ENCODE results near the gene SBF2.
A peak's percentile ranks its signal among the peaks of the same experiment; 100 is the strongest.

The SBF2 gene

DNA sequence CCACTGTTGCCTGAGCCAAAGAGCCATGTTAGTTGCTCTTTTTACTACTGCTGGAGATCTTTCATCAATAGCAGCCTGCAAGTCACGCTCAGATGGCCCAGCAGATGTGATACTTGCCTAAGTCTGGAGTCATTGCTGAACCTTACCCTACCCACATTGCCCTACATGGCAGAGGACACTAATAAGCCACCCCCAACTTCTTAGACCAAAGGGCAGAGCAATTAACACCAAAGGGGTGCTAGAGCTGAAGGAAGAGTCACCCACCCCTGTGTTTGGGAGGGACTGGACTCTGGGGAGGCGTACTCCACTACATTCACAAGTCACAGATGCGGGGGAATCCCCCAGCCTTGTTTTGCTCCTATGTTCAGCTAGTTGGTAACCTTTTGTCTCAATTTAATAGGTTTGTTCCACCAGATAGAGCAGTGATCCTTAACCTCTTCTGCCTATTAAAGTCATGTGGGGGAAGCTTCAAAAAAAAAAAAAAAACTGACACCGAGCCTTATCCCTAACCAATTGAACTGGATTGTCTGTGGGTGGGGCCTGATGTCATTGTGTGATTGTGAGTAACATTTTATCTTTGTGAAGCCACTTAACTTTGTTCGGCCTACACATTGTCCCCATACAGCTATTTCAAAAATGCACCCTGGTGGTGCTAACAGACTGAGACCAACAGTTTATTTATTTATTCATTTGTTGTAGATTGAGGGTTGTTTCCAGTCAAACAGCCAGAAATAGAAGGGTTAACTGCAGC is 23.9 kb upstream of the SBF2 start:
- no peak for DNase-seq (ENCODE audit: low read depth in 2 of 2)

DNA sequence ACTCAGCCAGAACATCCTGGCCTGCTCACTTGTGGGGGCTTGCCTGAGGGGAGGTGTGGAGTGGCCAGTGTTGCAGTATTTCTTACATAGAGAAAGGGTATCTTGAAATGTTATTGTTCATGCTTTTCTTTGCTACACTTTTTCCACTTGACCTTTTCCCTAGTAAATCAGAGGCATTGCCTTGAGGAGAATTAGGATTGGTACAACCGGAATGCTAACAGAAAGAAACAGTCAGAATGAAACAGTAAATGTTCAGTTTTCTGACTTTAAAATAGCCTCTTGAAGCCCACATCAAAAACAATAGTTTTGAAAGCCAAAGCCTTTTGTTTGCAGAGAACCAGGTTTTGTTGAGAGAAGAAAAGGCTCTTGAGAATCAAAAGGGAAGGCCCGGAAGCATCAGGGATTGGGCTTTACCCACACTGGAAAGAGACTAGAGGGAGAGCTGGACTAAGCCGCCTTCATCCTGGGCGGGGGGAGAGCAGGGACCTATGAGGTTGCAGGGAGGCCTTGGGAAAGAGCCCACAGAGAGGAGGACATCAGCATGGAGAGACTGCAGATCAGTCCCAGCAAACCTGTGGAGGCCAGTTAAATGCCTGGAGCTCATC is 23.2 kb upstream of the SBF2 start:
- no peak for DNase-seq (ENCODE audit: low read depth in 2 of 2)

DNA sequence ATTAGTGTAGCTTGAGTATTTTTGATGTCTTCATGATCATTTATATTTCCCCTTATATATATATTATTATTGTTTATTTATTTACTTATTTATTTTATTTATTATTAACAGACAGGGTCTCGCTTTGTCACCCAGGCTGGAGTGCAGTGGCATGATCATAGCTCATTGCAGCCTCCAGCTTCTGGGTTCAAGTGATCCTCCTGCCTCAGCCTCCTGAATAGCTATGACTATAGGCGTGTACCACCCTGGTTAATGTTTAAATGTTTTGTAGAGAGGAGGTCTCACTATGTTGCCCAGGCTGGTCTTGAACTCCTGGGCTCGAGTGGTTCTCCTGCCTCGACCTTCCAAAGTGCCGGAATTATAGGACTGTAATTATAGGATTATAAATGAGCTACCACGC is 21.1 kb upstream of the SBF2 start:
- DNase-seq (ENCODE audit: low read depth in 2 of 2) = no peak

DNA sequence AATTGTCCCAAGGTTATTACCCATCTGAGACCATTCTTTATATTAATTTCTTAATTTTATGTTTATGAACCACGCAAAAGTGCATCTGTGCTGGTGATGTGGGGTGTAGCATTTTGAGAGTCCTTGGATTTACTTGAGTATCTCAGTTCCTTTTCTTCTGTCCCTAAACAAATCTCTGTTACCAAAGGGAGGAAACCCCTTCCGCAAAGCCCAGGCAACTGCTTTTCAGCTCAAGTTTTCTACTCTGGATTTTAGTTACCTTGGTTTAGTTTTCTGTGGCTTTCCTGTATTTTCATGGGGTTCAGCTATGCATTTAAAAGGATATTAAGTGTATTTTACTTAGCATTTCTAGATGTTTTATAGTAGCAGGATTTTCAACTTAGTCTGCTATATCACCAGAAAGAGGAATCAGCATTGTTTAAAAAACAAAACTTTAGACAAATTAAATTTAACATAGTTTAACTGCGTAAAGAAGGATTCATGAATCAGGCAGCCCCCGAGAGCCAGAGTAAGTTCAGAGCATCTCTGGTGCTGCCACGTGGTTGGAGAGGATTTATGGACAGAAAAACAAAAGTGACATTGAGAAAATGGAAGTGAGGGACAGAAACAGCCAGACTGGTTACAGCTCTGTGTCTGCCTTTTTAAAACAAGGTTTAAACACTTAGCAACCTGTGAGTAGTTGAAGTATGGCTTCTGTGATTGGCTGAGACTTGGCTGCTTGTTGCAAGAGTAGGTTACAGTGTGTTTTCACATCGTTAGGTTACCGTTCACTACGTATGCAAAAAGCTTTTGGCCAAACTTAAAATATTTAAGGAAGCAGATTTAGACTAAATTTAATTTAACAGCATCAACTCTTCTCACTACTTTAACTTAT is 20.4 kb upstream of the SBF2 start:
- DNase-seq (ENCODE audit: low read depth in 2 of 2) = no peak

DNA sequence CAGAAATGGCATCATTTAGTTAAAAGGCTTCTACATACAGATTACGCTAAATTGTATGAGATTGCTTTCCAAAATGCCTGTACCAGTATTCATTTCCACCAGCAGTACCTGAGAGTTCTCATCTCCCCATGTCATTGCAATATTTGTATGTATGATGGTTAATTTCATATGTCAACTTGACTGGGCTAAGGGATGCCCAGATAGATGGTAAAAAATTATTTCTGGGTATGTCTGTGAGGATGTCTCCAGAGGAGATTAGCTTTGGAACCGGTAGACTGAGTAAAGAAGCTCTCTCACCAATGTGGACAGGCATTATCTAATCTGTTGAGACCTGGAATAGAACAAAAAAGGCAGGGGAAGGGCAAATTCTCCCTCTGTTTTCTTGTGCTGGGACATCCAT is 17.8 kb upstream of the SBF2 start:
- no peak for DNase-seq (ENCODE audit: low read depth in 2 of 2)

DNA sequence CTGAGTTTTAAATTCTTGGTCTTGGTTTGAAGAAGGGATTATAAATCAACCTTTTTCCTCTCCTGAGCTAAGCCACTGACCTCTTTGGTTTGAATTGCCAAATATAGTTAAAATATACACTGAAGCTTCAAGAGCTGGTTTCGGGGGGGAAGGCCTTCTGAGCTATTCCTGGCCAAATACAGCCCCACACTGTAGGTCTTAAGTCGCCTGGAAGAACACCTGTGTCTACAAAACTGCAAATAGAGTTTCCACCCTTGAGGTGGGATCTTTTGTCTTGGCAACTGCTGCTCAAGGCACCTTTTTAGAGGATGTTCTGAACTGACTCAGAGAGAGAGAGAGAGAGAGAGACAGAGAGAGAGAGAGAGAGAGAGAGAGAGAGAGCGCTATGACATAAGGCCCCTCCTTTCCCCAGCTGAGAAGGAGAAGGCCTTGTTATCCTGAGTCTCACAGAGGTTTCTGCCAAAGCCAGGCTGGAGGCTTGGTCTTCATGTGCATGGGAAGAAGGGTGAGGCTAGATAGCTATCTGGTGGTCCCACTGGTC is 16.4 kb upstream of the SBF2 start:
- DNase-seq (ENCODE audit: low read depth in 2 of 2) = no peak

DNA sequence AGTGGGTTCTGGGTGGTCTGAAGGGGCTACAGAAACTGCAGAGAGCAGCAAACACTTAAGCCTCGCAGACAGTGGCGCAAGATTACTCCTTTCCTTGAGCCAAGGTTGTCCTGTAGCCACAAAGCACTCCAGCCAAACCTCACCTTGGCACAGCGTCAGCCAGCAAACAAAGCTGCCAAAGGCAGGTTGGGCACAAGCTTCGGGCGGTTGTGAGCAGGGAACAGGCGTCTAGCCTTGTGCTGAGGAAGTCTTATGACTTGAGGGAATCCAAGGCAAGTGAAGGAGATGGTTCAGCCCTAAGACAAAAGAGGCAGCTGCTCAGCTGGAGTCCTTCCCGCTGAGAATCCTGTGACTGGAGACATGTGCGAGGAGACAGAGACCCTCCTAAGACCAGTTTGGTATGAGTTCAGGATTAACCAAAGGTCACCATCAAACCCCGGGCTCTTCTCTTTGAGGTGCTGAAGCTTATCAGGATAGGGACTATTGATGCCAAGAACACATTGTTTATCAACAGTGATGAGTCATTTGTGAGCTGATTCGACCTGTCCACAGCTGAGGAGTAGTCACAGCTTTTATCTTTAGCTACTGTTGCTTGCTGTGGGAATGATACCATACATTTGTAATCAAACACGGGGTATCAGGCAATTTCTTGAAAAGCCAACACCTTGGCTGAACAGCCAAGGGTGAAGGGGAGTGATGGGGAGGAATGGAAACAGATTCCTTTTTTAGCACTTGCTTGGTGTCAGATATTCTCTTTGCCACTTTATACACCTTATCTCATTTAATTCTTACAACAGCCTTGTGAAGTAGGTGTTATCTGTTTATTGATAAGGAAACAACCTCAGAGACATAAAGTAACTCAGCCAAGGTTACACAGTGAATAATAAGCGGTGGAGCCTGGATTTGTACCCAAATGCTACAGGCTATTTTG is 15.4 kb upstream of the SBF2 start:
- DNase-seq (ENCODE audit: low read depth in 2 of 2) = no peak

DNA sequence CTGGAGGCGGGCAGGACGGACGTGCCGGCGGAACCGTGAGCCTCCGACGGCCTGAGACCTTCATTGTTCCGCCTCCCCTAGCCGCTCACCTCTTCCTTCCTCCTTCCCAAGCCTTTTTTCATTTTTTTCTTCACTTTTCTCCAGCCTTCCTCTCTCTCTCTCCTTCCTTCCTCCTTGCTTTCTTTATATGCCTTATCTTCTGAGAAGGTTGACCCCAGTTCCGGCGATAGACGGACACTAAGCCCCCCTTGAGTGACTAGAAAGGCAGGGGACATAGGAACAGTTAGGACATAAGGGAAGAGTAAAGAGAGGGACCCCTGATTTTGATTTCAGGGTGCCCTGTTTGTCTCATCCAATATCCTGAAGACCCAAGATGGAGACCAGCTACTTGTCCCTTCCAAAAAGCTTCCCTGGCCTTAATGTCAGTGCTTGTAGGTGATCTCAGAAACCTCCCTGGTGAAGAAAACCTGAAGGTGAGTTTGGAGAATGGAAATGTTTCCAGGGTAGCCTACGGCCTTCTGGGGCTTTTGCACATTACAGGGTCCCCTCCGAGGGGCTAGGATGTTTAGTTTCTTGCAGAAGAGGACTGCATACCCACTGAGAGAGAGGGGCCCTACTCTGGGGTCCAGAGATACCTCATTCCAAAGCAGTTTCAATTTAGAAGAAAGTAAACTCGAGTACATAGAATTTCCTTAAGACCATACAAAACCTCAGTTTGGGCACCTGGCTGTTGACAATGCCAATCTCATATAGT is 14.4 kb upstream of the SBF2 start:
- DNase-seq (ENCODE audit: low read depth in 2 of 2) = no peak

DNA sequence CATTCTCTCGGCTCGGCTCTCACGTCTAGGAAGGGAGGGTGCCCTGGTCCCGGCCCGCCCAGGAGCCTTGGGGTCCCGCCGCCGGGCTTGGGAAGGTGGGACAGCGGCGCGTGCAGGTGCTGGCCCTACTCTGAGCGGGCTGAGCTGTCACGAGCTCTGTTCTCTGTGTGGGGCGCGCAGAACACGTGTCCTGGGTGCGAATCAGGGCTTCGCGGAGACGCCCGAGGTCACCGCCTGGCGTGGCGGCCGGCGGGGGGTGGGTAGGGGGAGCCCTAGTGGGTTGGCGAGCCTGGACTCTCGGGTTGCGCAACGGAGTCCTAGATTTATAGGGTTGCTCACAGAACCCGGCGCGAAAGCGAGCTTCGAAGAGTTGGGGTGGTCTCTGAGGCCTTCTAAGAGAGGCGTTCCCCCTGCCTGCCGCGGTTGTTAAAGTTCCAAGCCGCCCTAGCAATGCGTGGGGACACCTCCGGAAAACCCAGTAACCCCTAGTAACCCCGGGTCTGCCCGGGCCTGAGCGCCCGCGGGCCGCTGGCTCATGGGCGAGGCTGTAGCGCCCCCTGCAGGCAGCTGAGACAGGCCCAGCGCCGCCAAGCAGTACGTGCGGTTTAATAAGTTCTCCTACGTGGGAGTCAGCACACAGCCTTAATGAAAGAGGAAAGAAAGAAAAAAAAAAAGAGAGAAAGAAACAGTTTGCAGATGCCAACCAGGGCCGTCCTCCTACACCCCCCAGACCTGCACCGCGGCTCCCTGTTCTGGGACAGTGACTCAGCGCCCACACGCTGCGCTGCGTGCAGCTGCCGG is 13.6 kb upstream of the SBF2 start:
- peak; percentile 72 to 76 for DNase-seq (ENCODE audit: low read depth in 2 of 2)

DNA sequence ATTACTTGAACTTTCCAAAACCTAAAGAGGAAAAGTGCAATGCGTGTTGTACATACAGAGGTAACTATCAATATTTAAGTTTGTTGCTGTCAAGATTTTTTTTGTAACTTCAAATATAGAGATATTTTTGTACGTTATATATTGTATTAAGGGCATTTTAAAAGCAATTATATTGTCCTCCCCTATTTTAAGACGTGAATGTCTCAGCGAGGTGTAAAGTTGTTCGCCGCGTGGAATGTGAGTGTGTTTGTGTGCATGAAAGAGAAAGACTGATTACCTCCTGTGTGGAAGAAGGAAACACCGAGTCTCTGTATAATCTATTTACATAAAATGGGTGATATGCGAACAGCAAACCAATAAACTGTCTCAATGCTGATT is 13.0 kb upstream of the SBF2 start:
- DNase-seq (ENCODE audit: low read depth in 2 of 2) = no peak

DNA sequence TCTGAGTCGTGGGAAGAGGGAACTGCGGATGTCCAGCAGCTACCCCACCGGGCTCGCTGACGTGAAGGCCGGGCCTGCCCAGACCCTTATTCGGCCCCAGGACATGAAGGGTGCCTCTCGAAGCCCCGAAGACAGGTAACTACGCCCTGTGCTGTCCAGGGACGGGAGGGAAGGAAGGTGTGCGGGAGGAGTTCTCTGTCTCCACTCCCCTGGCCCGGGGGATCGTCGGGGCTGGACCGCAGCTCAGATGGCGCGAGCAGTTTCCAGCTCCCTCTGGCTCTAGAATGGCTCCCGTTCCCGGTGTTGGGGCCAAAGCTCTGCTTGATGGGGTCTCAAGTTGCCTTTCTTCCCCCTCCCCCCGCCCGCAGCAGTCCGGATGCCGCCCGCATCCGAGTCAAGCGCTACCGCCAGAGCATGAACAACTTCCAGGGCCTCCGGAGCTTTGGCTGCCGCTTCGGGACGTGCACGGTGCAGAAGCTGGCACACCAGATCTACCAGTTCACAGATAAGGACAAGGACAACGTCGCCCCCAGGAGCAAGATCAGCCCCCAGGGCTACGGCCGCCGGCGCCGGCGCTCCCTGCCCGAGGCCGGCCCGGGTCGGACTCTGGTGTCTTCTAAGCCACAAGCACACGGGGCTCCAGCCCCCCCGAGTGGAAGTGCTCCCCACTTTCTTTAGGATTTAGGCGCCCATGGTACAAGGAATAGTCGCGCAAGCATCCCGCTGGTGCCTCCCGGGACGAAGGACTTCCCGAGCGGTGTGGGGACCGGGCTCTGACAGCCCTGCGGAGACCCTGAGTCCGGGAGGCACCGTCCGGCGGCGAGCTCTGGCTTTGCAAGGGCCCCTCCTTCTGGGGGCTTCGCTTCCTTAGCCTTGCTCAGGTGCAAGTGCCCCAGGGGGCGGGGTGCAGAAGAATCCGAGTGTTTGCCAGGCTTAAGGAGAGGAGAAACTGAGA is 12.2 kb upstream of the SBF2 start:
- DNase-seq (ENCODE audit: low read depth in 2 of 2) = no peak

DNA sequence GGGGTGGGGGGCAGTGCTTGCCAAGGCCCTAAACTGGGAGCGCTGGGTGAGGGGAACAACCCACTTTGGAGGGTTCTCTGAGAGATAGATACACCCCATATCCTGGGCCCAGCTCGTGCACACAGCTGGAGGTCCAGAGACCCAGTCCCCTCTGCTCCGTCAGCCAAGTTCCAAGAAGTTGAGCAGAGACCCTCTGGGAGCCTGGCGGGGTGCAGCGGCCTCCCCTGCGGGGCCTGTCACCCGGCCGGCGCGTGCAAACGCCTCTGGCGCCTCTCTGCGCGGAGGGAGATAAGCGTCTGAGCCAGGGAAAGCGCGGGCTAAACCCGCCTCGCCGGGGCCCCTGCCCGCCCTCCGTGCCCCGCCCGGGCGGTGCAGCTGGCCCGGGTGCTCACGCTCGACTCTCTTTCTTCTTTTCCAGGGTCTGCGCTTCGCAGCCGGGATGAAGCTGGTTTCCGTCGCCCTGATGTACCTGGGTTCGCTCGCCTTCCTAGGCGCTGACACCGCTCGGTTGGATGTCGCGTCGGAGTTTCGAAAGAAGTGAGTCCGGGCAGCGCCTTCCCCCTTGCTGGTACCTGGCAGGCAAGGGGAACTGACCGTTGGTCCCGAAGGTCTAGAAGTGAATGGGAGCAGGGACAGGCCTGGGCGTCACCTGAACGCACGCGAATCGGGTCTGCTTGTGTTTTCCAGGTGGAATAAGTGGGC is 11.4 kb upstream of the SBF2 start:
- DNase-seq (ENCODE audit: low read depth in 2 of 2) = no peak

DNA sequence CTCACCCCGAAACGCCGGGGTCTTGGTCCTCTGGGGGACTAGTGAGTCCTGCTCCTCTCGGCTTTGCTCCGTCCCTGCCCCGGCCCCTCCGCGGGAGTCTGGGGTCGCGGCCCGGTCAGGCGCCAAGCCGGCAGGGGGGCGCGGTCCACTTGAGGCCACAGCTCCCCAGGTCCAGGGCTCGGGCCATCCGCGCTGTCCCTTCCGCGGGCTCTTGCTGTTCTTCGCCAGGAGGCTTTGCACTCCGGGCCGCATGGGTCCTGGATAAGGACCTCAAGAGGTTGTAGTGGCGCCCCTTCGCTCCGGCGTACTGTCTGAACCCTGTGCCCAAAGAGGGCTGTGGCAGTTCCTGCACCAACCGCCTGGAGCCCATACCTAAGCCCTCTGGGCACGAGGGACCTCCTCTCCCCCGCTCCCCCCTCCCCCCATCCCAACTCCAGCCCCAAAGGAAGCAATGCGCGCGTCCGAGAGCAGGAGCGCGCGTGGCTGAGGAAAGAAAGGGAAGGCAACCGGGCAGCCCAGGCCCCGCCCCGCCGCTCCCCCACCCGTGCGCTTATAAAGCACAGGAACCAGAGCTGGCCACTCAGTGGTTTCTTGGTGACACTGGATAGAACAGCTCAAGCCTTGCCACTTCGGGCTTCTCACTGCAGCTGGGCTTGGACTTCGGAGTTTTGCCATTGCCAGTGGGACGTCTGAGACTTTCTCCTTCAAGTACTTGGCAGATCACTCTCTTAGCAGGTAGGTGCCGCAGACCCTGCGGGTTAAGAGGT is 10.7 kb upstream of the SBF2 start, which contains the start of gene ADM:
TSS of gene ADM (plus strand) at position 579 of the 767 bp plus-strand sequence. CDS start 628 bp downstream, outside the sequence.
- DNase-seq (ENCODE audit: low read depth in 2 of 2) = no peak

DNA sequence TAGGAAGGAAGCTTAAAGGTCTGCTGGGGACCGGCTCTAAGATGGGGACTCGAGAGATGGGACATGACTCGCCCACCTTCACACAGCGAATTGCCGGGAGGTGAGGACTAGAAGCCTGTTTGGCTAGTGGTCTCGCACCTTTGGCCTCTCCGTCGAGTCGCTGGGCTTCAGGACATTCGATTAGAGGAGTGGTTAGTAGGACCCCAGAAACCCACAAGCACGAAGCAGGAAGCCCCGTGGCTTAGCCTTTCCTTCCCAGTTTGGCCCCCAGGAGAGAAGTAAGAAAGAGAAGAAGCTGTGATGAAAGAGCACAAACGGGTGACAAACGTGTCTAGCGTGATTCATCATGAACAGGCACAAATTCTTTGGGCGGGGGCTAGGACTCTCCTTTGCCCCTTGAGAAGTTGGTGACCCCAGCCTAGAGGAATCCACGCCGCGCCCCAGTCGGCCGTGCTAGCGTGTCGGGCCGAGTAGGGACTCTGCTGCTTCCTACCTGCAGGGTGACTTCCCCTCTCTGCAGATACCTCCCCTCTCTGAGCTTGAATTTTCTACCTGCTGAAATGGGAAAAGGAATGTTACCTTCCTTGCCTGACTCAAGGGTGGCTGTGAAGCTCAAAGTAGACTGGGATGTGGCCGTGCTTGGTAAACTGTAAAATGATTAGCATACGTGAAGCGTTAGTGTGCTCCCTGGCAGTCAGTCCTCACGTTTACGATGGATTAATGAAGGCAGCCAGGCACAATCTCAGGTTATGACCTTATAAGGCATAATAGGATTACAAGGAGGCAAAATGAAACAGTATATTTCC is 9.7 kb upstream of the SBF2 start:
- no peak for DNase-seq (ENCODE audit: low read depth in 2 of 2)

DNA sequence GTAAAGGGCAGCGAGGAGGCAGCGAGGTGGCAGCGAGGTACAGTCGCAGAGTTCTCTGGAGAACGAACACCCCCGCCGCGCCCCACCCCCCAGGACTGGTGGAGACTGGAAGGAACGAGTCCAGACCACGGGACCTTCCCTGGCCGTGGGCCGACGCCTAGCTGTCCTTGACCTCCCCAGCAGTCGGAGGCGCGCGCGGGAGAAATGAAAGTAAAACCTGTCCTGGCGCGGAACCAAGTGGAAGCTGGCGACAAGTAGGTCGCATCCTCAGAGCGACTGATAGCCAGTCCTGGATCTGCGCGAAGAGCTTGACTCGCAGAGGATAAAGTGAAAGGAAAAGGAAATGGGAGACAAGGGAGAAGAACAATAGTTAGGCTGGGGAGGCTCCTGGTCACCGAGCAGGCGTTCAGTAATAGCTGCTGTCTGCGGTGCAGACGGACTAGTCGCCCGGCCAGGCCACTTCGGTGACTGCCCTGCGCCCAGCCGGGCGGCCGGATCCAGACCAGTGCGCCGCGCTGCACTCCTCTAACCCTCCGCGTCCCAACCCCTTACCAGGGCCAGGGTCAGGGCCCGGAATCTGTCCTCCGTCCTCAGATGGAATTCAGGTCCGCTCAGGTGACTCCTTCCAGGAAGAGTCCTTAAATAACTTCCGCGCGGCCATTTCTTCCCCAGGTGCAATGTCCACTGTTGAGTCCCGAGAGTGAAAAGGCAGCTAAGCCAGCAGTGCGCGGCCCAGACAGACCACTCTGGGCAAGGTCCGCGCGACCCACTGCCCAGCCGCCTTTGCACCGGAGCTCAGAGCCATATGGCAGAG is 8.9 kb upstream of the SBF2 start:
- no peak for DNase-seq (ENCODE audit: low read depth in 2 of 2)
